ENCODE results near the gene OR4F15.

Gene OR4F15

GRCh38 chr15:101803209-101803608 lies 8.8 kb upstream of the OR4F15 start, which contains the start of gene OR4F6:
Gene OR4F6 (plus strand): TSS chr15:101803509. CDS start chr15:101805720, 2,211 bp downstream.
- TF ChIP-seq CTCF (conservative IDR thresholded peaks at IDR 0.05), result no peak
- no peak within 1 kb of the TSS for H3K27ac ChIP-seq

- H3K27ac ChIP-seq, result no peak overlapping the region
- TF ChIP-seq CTCF (conservative IDR thresholded peaks at IDR 0.05), result no peak
These were observed 8.3 kb upstream of the OR4F15 start for GRCh38 chr15:101803676-101804075.

GRCh38 chr15:101804375-101804774 lies 7.6 kb upstream of the OR4F15 start:
- H3K27ac ChIP-seq, result no peak overlapping the region
- TF ChIP-seq CTCF (conservative IDR thresholded peaks at IDR 0.05), result no peak

GRCh38 chr15:101804941-101805340 lies 7.1 kb upstream of the OR4F15 start:
- TF ChIP-seq CTCF (conservative IDR thresholded peaks at IDR 0.05), result no peak
- no peak overlapping the region for H3K27ac ChIP-seq

- TF ChIP-seq CTCF (conservative IDR thresholded peaks at IDR 0.05), result no peak
- no peak overlapping the region for H3K27ac ChIP-seq
These were observed 6.2 kb upstream of the OR4F15 start for GRCh38 chr15:101805605-101806345.

- H3K27ac ChIP-seq, result no peak overlapping the region
- no peak for TF ChIP-seq CTCF (conservative IDR thresholded peaks at IDR 0.05)
These were observed 4.6 kb upstream of the OR4F15 start for GRCh38 chr15:101807345-101807945.

- TF ChIP-seq CTCF (conservative IDR thresholded peaks at IDR 0.05), result no peak
- no peak overlapping the region for H3K27ac ChIP-seq
These were observed 3.8 kb upstream of the OR4F15 start for GRCh38 chr15:101808201-101808600.
